ENCODE measurements around the gene UROC1.

The UROC1 gene

DNA sequence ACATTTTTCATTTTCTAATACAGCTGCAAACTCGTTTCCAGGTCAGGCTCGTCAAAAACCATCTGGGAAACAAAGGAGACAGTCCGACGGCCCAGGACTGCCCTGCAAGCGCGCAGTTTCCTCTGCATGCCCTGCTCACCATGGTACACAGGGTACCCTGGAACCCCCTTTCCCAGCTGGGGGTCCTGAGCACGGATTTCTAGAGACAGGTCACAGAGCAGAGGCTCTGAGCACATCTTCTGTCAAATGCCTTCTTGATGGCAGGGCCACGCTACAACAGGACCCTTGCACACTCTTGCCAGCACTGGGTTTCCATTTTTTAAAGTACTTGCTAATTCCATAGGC lies 50.0 kb downstream of the UROC1 start:
- no peak overlapping the region for H3K27ac ChIP-seq
- ChIA-PET POLR2A (ENCODE audit: low non-redundant PET) (interaction anchor here (0.5 kb wide), 1 partner anchor 351 kb away, joined by 3 read pairs; no protein-coding TSS in a partner anchor), CTCF (no interaction called here)
- DNase-seq (ENCODE audit: low spot score): no peak
- TF ChIP-seq CTCF (conservative IDR thresholded peaks at IDR 0.05; ENCODE audit: low read depth): no peak

- no peak for TF ChIP-seq CTCF (conservative IDR thresholded peaks at IDR 0.05; ENCODE audit: low read depth)
- ChIA-PET CTCF (interaction anchor here (0.7 kb wide), 1 partner anchor 213 kb away, joined by 3 read pairs; no protein-coding TSS in a partner anchor), POLR2A (ENCODE audit: low non-redundant PET) (no interaction called here)
- peak overlapping the region; percentile 25; the same call in 1 of the 2 replicates for H3K27ac ChIP-seq
- DNase-seq (ENCODE audit: low spot score): no peak
These were observed 50.5 kb downstream of the UROC1 start for GRCh38 chr3:126466886-126467610.

GRCh38 chr3:126465928-126466544 lies 51.5 kb downstream of the UROC1 start:
- POLR2A ChIA-PET (ENCODE audit: low non-redundant PET): no interaction called here
- CTCF ChIA-PET: no interaction called here
- no peak for DNase-seq (ENCODE audit: low spot score)
- no peak for TF ChIP-seq CTCF (conservative IDR thresholded peaks at IDR 0.05; ENCODE audit: low read depth)
- peak overlapping the region; percentile 14; the same call in 1 of the 2 replicates for H3K27ac ChIP-seq

GRCh38 chr3:126464997-126465396 lies 52.6 kb downstream of the UROC1 start:
- DNase-seq (ENCODE audit: low spot score): no peak
- H3K27ac ChIP-seq: peak overlapping the region; percentile 14; the same call in 1 of the 2 replicates
- ChIA-PET POLR2A (ENCODE audit: low non-redundant PET) (no interaction called here), CTCF (no interaction called here)
- no peak for TF ChIP-seq CTCF (conservative IDR thresholded peaks at IDR 0.05; ENCODE audit: low read depth)

DNA sequence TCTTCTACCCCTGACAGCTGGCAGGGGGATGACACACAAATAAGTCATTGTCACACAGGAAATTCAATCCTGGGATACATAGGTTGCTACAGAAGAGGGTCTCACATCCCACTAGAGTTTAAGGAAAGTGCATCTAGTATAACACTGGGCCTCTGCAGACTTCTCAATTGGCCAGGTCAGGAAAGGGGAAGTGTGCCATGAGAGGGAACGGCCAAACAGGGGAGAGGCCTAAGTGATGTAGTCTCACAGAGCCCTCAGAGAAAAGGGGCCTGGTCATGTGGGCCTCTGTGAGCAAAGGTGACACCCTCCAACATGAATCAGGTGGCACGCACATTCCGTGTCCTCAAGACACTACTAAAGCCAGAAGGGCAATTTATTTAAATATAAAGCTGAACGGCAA lies 53.1 kb downstream of the UROC1 start:
- ChIA-PET CTCF (no interaction called here), POLR2A (ENCODE audit: low non-redundant PET) (no interaction called here)
- H3K27ac ChIP-seq: 0 out of 2 replicates have a peak overlapping the region, but pooled peaks have one; percentile 14
- no peak for DNase-seq (ENCODE audit: low spot score)
- no peak for TF ChIP-seq CTCF (conservative IDR thresholded peaks at IDR 0.05; ENCODE audit: low read depth)

DNA sequence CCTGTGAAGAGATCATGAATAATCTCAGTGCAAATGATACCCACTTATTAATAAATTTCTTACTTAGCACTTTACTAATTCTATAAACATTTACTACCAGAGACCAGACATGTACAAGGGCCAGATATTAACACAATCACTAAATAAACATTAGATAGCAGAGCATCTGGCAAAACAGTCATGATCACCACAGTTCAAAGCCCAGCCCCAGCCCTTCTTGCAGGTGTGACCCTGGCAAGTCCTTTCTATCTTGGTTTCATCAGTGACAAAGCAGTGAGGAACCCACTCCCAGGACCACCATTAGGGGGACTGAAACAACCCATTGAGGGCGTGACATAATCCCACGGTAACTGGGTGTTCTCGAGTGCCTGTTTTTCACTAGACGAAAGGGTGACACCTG lies 53.5 kb downstream of the UROC1 start:
- H3K27ac ChIP-seq: no peak overlapping the region
- ChIA-PET POLR2A (ENCODE audit: low non-redundant PET) (no interaction called here), CTCF (no interaction called here)
- no peak for DNase-seq (ENCODE audit: low spot score)
- no peak for TF ChIP-seq CTCF (conservative IDR thresholded peaks at IDR 0.05; ENCODE audit: low read depth)
